Measurements from ENCODE around the gene HOXC10.

DNA sequence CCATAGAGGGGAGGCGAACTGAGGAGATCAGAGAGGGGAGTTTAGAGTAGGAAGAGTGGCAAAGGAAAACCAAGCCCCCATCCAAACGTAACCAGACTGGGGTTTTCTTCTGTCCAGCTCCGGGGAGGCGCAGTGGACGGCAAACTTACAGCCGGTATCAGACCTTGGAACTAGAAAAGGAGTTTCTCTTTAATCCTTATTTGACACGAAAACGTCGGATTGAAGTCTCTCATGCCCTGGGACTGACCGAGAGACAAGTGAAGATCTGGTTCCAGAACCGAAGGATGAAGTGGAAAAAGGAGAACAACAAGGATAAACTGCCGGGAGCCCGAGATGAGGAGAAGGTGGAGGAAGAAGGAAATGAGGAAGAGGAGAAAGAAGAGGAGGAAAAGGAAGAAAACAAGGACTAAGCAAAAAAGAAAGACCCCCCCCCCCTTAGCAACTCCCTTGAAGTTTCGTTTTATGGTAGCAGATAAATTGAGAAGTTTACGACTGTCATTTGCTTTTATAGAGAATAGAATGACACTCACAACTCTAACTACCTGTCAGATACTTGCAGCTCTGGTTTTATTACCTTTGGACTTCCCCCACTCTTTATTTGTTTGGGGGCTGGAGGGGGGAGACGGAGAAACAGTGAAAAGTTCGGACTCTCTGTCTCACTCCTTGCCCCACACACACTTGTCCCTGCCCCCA lies 26.2 kb downstream of the HOXC10 start:
- TF ChIP-seq POLR2AphosphoS5 (IDR thresholded peaks at IDR 0.05), result no peak
- TF ChIP-seq, protein P1, sequence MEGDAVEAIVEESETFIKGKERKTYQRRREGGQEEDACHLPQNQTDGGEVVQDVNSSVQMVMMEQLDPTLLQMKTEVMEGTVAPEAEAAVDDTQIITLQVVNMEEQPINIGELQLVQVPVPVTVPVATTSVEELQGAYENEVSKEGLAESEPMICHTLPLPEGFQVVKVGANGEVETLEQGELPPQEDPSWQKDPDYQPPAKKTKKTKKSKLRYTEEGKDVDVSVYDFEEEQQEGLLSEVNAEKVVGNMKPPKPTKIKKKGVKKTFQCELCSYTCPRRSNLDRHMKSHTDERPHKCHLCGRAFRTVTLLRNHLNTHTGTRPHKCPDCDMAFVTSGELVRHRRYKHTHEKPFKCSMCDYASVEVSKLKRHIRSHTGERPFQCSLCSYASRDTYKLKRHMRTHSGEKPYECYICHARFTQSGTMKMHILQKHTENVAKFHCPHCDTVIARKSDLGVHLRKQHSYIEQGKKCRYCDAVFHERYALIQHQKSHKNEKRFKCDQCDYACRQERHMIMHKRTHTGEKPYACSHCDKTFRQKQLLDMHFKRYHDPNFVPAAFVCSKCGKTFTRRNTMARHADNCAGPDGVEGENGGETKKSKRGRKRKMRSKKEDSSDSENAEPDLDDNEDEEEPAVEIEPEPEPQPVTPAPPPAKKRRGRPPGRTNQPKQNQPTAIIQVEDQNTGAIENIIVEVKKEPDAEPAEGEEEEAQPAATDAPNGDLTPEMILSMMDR (IDR thresholded peaks at IDR 0.05), result no peak

All from transverse colon (tissue), 4 donors.